Stimulated activated naive B cell treated with anti-CD40 and anti-IgM and Interleukin-4, amounts not matched to agents 10 μg/mL and 1 μg/mL and 100 μg/mL, for 72 hours (primary cell): ENCODE results near the gene ABCF3.
A peak's percentile ranks its signal among the peaks of the same experiment; 100 is the strongest.
"Not testable (repeated sequence)": the region's sequence is repeated elsewhere in the genome, so short reads cannot be mapped to it uniquely, and the experiment has no call there.

Source experiments
- ATAC-seq, 2 donors: fragments of 150-1000 bp; cut with Tn5 transposase; replicated peaks; 2 replicates each; pipeline ENCODE4 v1.10.0; 2021; ENCODE audit warnings: moderate library complexity in 1 of 2
- DNase-seq: peaks from one replicate; pipeline ENCODE4 v3.0.0; 2021
- H3K27ac Mint-ChIP-seq: one replicate; pipeline ENCODE4 v1.8.0; 2022; ENCODE audit warnings: mild to moderate bottlenecking, mixed read lengths
- H3K27me3 Mint-ChIP-seq, 2 donors: one replicate each; pipeline ENCODE4 v1.8.0; 2022; ENCODE audit warnings: mixed read lengths in 2 of 2
- H3K36me3 Mint-ChIP-seq, 2 donors: one replicate each; pipeline ENCODE4 v1.8.0; 2022; ENCODE audit warnings: mixed read lengths in 2 of 2, mild to moderate bottlenecking in 1 of 2
- H3K4me1 Mint-ChIP-seq, 2 donors: one replicate each; pipeline ENCODE4 v1.8.0; 2022; ENCODE audit warnings: mixed read lengths in 2 of 2, mild to moderate bottlenecking in 1 of 2
- H3K4me3 Mint-ChIP-seq, 2 donors: one replicate each; pipeline ENCODE4 v1.8.0; 2022; ENCODE audit warnings: mild to moderate bottlenecking in 2 of 2, mixed read lengths in 2 of 2, moderate library complexity in 1 of 2
- H3K9me3 Mint-ChIP-seq, 2 donors: one replicate each; pipeline ENCODE4 v1.8.0; 2022; ENCODE audit warnings: mixed read lengths in 2 of 2, mild to moderate bottlenecking in 1 of 2

The ABCF3 gene, protein sequence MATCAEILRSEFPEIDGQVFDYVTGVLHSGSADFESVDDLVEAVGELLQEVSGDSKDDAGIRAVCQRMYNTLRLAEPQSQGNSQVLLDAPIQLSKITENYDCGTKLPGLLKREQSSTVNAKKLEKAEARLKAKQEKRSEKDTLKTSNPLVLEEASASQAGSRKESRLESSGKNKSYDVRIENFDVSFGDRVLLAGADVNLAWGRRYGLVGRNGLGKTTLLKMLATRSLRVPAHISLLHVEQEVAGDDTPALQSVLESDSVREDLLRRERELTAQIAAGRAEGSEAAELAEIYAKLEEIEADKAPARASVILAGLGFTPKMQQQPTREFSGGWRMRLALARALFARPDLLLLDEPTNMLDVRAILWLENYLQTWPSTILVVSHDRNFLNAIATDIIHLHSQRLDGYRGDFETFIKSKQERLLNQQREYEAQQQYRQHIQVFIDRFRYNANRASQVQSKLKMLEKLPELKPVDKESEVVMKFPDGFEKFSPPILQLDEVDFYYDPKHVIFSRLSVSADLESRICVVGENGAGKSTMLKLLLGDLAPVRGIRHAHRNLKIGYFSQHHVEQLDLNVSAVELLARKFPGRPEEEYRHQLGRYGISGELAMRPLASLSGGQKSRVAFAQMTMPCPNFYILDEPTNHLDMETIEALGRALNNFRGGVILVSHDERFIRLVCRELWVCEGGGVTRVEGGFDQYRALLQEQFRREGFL

DNA sequence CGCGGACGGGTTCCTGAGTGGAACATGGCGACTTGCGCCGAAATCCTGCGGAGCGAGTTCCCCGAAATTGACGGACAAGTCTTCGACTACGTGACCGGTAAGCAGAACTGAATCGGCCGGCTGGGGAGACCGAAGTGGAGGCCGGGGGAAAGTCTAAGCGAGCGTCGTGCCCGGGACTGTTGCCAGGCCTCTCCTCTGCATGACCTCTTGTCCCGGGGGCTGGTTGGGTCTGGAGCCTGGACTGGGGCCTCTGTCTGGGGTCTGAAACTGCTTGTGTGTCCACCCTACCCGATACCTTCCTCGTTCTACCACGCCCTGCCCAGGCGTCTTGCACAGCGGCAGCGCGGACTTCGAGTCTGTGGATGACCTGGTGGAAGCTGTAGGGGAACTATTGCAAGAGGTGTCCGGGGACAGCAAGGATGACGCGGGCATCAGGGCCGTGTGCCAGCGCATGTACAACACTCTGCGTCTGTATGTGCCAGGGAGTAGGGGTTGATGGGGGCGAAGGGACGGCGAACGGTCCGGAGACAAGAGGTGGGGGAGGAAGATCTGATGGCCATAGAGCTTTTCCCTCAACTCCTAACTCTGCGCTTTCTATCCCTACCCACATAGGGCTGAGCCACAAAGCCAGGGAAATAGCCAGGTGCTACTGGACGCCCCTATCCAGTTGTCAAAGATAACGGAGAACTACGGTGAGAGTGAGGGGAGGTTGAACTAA lies at the start of gene ABCF3:
ABCF3 (plus strand) TSS at position 16 of the 718 bp plus-strand sequence; CDS start at position 25, 9 bp downstream.
- ATAC-seq (peak; percentile 40 to 43), DNase-seq (no peak)
- H3K36me3 Mint-ChIP-seq, result peaks cover 35 to 65% of the 10 kb centered on the region in 2 donors
- H3K4me3 Mint-ChIP-seq, result peak within 1 kb of the TSS; percentile 88 to 96
- H3K27me3 Mint-ChIP-seq, result no peaks in the 10 kb centered on the region
- H3K27ac Mint-ChIP-seq, result peak within 1 kb of the TSS; percentile 96
- no peaks in the 10 kb centered on the region for H3K9me3 Mint-ChIP-seq
- H3K4me1 Mint-ChIP-seq, result peaks cover 28 to 38% of the 10 kb centered on the region in 2 donors

DNA sequence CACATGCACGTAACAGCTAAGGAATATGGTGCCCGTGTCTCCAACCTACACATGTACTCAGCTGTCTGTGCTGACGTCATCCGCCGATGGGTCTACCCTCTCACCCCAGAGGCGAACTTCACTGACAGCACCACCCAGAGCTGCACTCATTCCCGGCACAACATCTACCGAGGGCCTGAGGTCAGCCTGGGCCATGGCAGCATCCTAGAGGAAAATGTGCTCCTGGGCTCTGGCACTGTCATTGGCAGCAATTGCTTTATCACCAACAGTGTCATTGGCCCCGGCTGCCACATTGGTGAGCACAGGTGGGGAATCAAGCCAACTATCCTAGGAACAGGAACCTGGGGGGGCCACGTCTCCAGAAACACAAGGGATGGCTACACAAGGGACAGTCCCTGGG lies 45.6 kb upstream of the ABCF3 start:
- Mint-ChIP-seq H3K27ac (peak overlapping the region; percentile 10), H3K27me3 (no peaks in the 10 kb centered on the region), H3K4me1 (peaks cover 24 to 26% of the 10 kb centered on the region in 2 donors), H3K9me3 (no peaks in the 10 kb centered on the region), H3K36me3 (peaks cover 30 to 41% of the 10 kb centered on the region in 2 donors), H3K4me3 (no peak overlapping the region)
- ATAC-seq (no peak), DNase-seq (no peak)

DNA sequence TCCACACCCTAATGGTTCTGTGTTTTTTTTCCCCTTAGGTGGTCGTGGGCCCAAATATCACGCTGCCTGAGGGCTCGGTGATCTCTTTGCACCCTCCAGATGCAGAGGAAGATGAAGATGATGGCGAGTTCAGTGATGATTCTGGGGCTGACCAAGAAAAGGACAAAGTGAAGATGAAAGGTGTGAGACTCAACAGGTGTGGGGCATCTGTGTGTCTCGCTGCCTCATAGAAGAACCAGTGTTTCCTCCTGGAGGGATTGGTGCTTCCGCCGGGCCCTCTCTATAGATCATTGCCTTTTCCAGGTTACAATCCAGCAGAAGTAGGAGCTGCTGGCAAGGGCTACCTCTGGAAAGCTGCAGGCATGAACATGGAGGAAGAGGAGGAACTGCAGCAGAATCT lies 43.8 kb upstream of the ABCF3 start:
- ATAC-seq, result no peak
- Mint-ChIP-seq H3K4me3 (no peak overlapping the region), H3K9me3 (no peaks in the 10 kb centered on the region), H3K27ac (peak overlapping the region; percentile 87), H3K4me1 (peaks cover 9 to 23% of the 10 kb centered on the region in 2 donors), H3K36me3 (peaks cover 30 to 45% of the 10 kb centered on the region in 2 donors), H3K27me3 (no peaks in the 10 kb centered on the region)
- DNase-seq, result no peak

DNA sequence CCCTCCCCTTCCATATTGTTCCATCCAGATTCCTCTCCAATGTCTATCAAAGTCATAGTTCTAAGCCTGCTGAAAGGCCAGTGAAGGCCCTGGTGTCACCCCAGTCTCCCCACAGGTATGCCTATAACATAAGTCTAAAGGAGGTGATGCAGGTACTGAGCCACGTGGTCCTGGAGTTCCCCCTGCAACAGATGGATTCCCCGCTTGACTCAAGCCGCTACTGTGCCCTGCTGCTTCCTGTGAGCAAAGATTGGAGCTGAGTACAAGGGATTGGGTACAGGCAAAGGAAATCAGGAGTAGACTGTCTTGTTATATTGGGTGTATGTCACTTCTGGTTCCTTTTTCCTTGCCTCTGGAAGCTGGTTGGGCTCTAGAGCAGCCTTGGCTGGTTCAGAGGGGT lies 42.7 kb upstream of the ABCF3 start:
- ATAC-seq (peak in 1 of 2 donors; percentile 69), DNase-seq (no peak)
- Mint-ChIP-seq H3K36me3 (peaks cover 29 to 38% of the 10 kb centered on the region in 2 donors), H3K27me3 (no peaks in the 10 kb centered on the region), H3K9me3 (no peaks in the 10 kb centered on the region), H3K27ac (peak overlapping the region; percentile 73), H3K4me1 (peaks cover 6 to 20% of the 10 kb centered on the region in 2 donors), H3K4me3 (no peak overlapping the region)

DNA sequence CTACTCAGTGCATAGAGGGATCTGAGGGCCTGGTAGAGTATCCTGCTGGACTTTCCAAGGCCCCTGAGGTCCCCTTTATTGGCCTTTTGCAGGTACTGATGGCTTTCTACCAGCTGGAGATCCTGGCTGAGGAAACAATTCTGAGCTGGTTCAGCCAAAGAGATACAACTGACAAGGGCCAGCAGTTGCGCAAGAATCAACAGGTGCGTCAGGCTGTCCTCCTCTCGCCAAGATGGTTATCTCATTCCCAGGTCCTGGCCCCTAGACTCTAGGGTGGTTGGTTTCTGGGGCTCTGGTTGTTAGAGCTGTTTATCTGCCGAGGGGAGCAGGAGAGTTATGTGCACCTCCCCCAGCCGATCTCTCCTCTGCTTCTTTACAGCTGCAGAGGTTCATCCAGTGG lies 41.5 kb upstream of the ABCF3 start:
- no peaks in the 10 kb centered on the region for H3K27me3 Mint-ChIP-seq
- ATAC-seq, result no peak
- peaks cover 9 to 20% of the 10 kb centered on the region in 2 donors for H3K4me1 Mint-ChIP-seq
- peaks cover 29 to 38% of the 10 kb centered on the region in 2 donors for H3K36me3 Mint-ChIP-seq
- no peak overlapping the region for H3K27ac Mint-ChIP-seq
- H3K4me3 Mint-ChIP-seq, result no peak overlapping the region
- H3K9me3 Mint-ChIP-seq, result no peaks in the 10 kb centered on the region
- no peak for DNase-seq

DNA sequence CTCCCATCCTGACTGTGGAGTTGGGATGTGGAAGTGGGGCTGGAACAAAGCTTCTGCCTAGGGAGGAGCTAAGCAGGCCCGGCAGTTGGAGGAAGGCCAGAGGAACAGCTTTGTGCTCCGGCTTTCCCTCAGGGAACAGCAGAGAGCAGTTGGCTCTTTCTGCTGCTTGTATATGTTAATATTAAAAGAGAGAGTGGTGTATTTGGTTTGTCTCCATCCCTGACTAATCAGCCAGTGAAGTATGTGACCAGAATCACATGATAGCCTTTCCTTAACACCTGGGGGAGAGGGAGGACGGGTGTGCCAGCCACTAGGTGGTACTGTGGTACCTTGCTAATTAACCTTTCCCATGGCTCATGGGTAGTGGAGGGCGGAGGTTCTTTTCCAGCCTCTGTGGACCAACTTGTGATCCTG lies 40.9 kb upstream of the ABCF3 start:
- no peak overlapping the region for H3K4me3 Mint-ChIP-seq
- peaks cover 26 to 35% of the 10 kb centered on the region in 2 donors for H3K36me3 Mint-ChIP-seq
- H3K4me1 Mint-ChIP-seq, result peaks cover 9 to 20% of the 10 kb centered on the region in 2 donors
- peak; percentile 68 to 78 for ATAC-seq
- H3K27ac Mint-ChIP-seq, result peak overlapping the region; percentile 59
- H3K9me3 Mint-ChIP-seq, result no peaks in the 10 kb centered on the region
- no peak for DNase-seq
- no peaks in the 10 kb centered on the region for H3K27me3 Mint-ChIP-seq

DNA sequence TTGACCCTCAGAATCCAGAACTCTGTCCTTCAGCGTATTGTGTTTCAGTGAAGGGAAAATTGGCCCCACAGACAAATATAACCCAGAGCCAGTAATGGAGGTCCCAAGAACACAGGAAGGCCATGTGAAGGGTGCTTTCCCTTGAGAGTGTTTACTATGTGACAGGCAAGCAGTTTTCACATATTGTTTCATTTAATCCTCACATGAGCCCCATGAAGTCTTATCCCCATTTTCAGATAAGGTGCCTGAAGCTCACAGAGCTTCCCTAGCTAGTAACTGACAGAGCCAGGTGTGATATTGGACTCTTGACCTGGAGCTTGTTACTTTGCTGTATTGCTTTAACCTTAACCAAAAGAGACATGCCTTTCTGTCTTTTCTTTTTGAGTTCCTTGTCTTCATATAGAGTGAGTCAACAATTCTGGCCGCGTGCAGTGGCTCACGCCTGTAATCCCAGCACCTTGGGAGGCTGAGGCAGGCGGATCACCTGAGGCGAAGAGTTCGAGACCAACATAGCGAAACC lies 40.2 kb upstream of the ABCF3 start:
- no peak for ATAC-seq
- Mint-ChIP-seq H3K4me3 (no peak overlapping the region), H3K9me3 (no peaks in the 10 kb centered on the region), H3K4me1 (peaks cover 9 to 18% of the 10 kb centered on the region in 2 donors), H3K27ac (no peak overlapping the region), H3K36me3 (peaks cover 20 to 29% of the 10 kb centered on the region in 2 donors), H3K27me3 (no peaks in the 10 kb centered on the region)
- no peak for DNase-seq

DNA sequence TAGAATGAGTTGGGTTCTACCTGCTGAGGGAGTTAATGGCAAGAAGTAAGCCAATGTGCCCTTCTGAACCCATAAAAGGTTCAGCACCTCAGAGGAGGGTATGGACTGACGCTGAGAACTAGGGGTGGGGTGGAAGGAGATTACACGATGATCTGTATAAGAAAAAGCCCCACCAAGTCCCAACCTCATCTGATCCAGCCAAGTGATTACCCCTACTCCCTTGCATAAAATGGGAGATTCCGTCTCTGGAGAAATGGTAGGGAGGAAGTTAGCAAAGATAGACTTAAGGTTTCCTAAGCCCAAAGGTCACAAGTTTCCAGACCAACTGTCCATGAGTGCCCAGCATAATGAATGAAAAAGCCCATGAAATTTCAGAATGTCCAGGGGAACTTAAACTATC lies 37.9 kb upstream of the ABCF3 start:
- H3K4me1 Mint-ChIP-seq, result peaks cover 9 to 12% of the 10 kb centered on the region in 2 donors

DNA sequence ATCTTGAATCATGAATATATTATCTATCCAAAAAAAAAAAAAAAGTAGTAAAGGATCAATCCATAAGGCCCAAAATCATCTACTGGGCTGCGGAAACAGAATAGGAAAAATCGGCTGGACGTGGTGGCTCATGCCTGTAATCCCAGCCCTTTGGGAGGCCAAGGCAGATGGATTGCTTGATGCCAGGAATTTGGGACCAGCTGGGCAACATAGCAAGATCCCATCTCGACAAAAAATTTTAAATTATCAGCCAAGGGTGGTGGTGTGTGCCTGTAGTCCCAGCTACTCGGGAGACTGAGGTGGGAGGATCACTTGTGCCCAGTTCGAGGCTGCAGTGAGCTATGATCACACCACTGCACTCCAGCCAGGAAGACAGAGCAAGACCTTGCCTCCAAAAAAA lies 36.9 kb upstream of the ABCF3 start:
- Mint-ChIP-seq H3K36me3 (peaks cover 0 to 6% of the 10 kb centered on the region in 2 donors), H3K27ac (no peak overlapping the region), H3K4me3 (no peak overlapping the region), H3K4me1 (peaks cover 7 to 9% of the 10 kb centered on the region in 2 donors), H3K27me3 (no peaks in the 10 kb centered on the region), H3K9me3 (no peaks in the 10 kb centered on the region)
- DNase-seq (no peak), ATAC-seq (no peak)

More for the DNA sequence above, 37.9 kb upstream of the ABCF3 start:
- Mint-ChIP-seq H3K27me3 (no peaks in the 10 kb centered on the region), H3K27ac (no peak overlapping the region), H3K9me3 (no peaks in the 10 kb centered on the region), H3K36me3 (peaks cover 8 to 9% of the 10 kb centered on the region in 2 donors), H3K4me3 (no peak overlapping the region)
- DNase-seq (no peak), ATAC-seq (no peak)

DNA sequence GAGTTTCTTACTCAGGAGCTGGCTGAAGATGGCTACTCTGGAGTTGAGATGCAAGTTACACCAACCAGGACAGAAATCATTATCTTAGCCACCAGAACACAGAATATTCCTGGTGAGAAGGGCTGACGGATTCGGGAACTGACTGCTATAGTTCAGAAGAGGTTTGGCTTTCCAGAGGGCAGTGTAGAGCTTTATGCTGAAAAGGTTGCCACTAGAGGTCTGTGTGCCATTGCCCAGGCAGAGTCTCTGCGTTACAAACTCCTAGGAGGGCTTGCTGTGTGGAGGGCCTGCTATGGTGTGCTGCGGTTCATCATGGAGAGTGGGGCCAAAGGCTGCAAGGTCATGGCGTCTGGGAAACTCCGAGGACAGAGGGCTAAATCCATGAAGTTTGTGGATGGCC lies 36.2 kb upstream of the ABCF3 start:
- not testable (repeated sequence) for H3K36me3 Mint-ChIP-seq, H3K27ac Mint-ChIP-seq, ATAC-seq, H3K4me1 Mint-ChIP-seq, DNase-seq, H3K9me3 Mint-ChIP-seq, H3K27me3 Mint-ChIP-seq, H3K4me3 Mint-ChIP-seq

DNA sequence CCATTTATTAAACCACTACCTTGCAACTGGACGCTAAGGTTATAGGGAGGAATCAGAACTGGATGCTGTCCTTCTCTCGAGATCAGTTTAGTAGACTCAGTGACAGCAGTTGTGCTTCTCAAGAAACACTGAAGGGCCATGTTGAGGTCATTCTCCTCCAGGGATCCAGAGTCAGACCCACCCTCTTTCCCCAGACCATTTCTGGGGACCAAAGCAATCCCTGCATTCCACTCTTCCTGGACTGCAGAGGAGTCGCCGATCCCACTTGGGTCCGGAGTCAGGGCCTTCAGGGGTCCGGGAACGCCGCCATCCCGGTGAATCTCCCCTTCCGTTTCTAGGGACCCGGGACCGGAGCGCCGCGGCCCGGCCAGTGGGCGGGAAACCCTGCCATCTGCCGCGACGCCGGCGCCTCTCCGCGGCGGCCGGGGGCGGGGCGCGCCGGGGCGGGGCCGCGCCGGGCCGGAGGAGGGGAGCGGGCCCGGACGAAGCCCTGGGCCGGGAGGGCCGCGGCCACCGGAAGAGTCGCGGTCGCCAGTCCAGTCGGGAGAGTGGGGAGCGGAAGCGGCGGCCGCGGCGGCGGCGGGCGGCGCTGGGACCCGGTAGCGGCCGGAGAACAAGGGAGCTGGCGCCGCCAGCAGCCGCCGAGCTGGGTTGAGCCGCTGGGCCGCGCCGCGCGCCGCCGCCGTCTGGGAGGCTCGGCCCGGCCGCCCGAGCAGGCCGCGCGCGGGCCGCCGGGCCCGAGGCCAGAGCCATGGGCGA lies 30.9 kb upstream of the ABCF3 start, which contains the start of gene DVL3:
DVL3 (plus strand) TSS at position 493 of the 759 bp plus-strand sequence; CDS start at position 752, 259 bp downstream.
- ATAC-seq (peak; percentile 73 to 83), DNase-seq (peak; percentile 33)
- Mint-ChIP-seq H3K27ac (peak within 1 kb of the TSS; percentile 94), H3K36me3 (peaks cover 3 to 5% of the 10 kb centered on the region in 2 donors), H3K9me3 (no peaks in the 10 kb centered on the region), H3K4me1 (peaks cover 8 to 22% of the 10 kb centered on the region in 2 donors), H3K27me3 (no peaks in the 10 kb centered on the region), H3K4me3 (peak within 1 kb of the TSS; percentile 90 to 97)

DNA sequence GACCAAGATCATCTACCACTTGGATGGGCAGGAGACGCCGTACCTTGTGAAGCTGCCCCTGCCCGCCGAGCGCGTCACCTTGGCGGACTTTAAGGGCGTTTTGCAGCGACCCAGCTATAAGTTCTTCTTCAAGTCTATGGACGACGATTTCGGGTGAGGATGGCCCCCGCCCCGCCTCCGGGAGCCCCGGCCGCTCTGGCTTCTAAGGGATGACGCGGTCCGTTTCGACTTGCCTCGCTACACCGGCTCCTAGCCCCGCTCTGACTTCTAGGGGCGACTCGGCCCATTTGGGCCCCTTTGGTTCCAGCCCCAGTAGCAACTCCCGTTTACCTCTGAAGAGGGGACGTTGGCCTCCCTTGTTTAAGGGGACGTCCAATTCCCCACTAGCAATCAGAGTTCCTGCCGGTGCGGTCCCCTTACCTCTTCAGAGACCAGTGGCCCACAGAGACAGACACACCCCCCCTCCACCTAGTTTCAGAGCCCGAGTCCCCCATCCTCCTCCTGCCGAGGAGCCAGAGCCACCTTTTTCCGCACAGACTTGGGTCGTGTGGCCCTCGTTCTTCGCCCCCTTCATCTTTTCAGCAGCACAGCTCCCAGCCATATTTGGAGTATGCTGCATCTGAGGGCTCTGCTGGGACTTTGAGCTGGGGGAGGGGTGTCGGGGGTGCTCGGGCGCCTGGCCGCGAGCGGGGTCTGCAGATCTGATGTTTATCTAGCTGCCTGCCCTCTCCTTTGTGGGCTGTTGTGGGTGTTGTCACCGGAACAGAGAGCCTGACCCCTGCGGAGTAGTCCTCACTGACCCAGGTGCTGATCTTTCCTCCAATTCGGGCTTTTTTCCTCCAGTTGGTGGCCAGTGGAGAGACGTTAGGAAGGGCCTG lies 30.1 kb upstream of the ABCF3 start:
- no peaks in the 10 kb centered on the region for H3K9me3 Mint-ChIP-seq
- peak overlapping the region; percentile 94 for H3K27ac Mint-ChIP-seq
- peak overlapping the region; percentile 90 to 97 for H3K4me3 Mint-ChIP-seq
- DNase-seq (no peak), ATAC-seq (peak; percentile 62 to 65)
- H3K4me1 Mint-ChIP-seq, result peaks cover 11 to 30% of the 10 kb centered on the region in 2 donors
- no peaks in the 10 kb centered on the region for H3K27me3 Mint-ChIP-seq
- H3K36me3 Mint-ChIP-seq, result peaks cover 7% of the 10 kb centered on the region in 2 donors
